K562 (cell line): Measurements from ENCODE around the gene UQCR11. TPM values are rescaled to one million over a fixed set of nuclear protein-coding genes. Genes with fewer than 3 reads are reported as not detected.

Source experiments
- BRF1 ChIP-seq: IDR thresholded peaks from 3 replicates; pipeline ENCODE4 v1.6.1; 2011; ENCODE audit warnings: borderline replicate concordance, mild to moderate bottlenecking; ENCODE audit not compliant: insufficient read length; ENCODE audit errors: extremely low read depth
- ETS1 ChIP-seq: conservative IDR thresholded peaks from 2 replicates; pipeline ENCODE4 v1.6.1; 2011; ENCODE audit warnings: low read depth, mild to moderate bottlenecking, low read length; ENCODE audit not compliant: control insufficient read depth
- ETV6 ChIP-seq, 3 experiments: fragments of 150-350 bp in 1 of 3; sonication (generic) in 1 of 3; formaldehyde crosslinking in 1 of 3; IDR thresholded peaks; 2 replicates each; pipeline versions ENCODE4 v1.6.1 to v1.8.0; 2014 to 2022; ENCODE audit warnings: borderline replicate concordance in 2 of 3, low read depth in 2 of 3, antibody characterized with exemption in 1 of 3, low read length in 1 of 3, mild to moderate bottlenecking in 1 of 3, missing genetic modification reagents in 1 of 3
- IRF9 ChIP-seq: fragments of 450-650 bp; IDR thresholded peaks from 2 replicates; pipeline ENCODE4 v1.6.1; 2016; ENCODE audit warnings: missing biosample characterization, missing genetic modification characterization
- MIER1 ChIP-seq: fragments of 450-650 bp; IDR thresholded peaks from 2 replicates; pipeline ENCODE4 v1.6.1; 2016; ENCODE audit warnings: antibody characterized with exemption, mild to moderate bottlenecking, low read depth
- RBM22 ChIP-seq: fragments of 200-400 bp; formaldehyde crosslinking; IDR thresholded peaks from 2 replicates; pipeline ENCODE4 v1.6.1; 2018; ENCODE audit warnings: low read length, low read depth; ENCODE audit not compliant: poor library complexity, severe bottlenecking
- ZNF282 ChIP-seq: sonication (generic); formaldehyde crosslinking; IDR thresholded peaks from 2 replicates; pipeline ENCODE4 v1.8.1; 2023; ENCODE audit warnings: missing genetic modification reagents
- ZNF324 ChIP-seq: fragments of 250-450 bp; sonication (Bioruptor Pico); IDR thresholded peaks from 2 replicates; pipeline ENCODE4 v1.4.0; 2020; ENCODE audit warnings: mild to moderate bottlenecking
- ZNF830 ChIP-seq: fragments of 250-450 bp; sonication (Bioruptor Pico); IDR thresholded peaks from 2 replicates; pipeline ENCODE4 v1.5.0; 2021; ENCODE audit warnings: mild to moderate bottlenecking
- polyA plus RNA-seq, 8 experiments: library from polyadenylated mRNA; depleted of rRNA in 4 of 8; stranded (reverse) in 5 of 8; unstranded in 3 of 8; fragments of >200 nt; fragmentation: Nextera tagmentation in 2 of 8; fragmentation: Illumina TruSeq in 1 of 8; extraction: Ambion mirVana in 2 of 8; extraction: Trizol in 1 of 8; gene quantifications; 2 replicates each; pipeline versions ENCODE4 v1.2.1 to v1.2.3, GENCODE V29; 2011 to 2014; ENCODE audit warnings: inconsistent platforms in 1 of 8, missing spikeins in 1 of 8
- total RNA-seq, 7 experiments: library from RNA; depleted of rRNA in 6 of 7; stranded (reverse); fragments of >200 nt in 6 of 7; fragmentation: Illumina TruSeq in 2 of 7; extraction: Trizol in 2 of 7; gene quantifications; 2 replicates each; pipeline versions ENCODE4 v1.2.1 to v1.2.3, GENCODE V29; 2011 to 2021; ENCODE audit warnings: low replicate concordance in 1 of 7
- TF ChIP-seq, protein P1 (sequence below): IDR thresholded peaks from 3 replicates; pipeline ENCODE4 v1.6.1; 2011; ENCODE audit warnings: borderline replicate concordance, mild to moderate bottlenecking, moderate library complexity; ENCODE audit not compliant: insufficient read length; ENCODE audit errors: extremely low read depth
- TF ChIP-seq, protein P2 (sequence below), 3 experiments: fragments of 200-800 bp in 1 of 3; sonication (Bioruptor generic) in 1 of 3; sonication (generic) in 1 of 3; formaldehyde crosslinking in 1 of 3; IDR thresholded peaks; 2 replicates each; pipeline versions ENCODE4 v1.6.1 to v1.8.0; 2016 to 2022; ENCODE audit warnings: mild to moderate bottlenecking in 2 of 3, missing compliant biosample characterization in 2 of 3, missing genetic modification characterization in 2 of 3, missing genetic modification reagents in 1 of 3
- TF ChIP-seq, protein P3 (sequence below): sonication (generic); formaldehyde crosslinking; IDR thresholded peaks from 2 replicates; pipeline ENCODE4 v1.8.0; 2022; ENCODE audit warnings: mild to moderate bottlenecking, missing genetic modification reagents

The UQCR11 gene
- total and polyA plus RNA-seq, 9 of the 15 experiments (the other 6 are each of a cell fraction or from before 2014, with no cell fraction given) = 57.6 to 394 (median 259) TPM

- TF ChIP-seq, protein P1, sequence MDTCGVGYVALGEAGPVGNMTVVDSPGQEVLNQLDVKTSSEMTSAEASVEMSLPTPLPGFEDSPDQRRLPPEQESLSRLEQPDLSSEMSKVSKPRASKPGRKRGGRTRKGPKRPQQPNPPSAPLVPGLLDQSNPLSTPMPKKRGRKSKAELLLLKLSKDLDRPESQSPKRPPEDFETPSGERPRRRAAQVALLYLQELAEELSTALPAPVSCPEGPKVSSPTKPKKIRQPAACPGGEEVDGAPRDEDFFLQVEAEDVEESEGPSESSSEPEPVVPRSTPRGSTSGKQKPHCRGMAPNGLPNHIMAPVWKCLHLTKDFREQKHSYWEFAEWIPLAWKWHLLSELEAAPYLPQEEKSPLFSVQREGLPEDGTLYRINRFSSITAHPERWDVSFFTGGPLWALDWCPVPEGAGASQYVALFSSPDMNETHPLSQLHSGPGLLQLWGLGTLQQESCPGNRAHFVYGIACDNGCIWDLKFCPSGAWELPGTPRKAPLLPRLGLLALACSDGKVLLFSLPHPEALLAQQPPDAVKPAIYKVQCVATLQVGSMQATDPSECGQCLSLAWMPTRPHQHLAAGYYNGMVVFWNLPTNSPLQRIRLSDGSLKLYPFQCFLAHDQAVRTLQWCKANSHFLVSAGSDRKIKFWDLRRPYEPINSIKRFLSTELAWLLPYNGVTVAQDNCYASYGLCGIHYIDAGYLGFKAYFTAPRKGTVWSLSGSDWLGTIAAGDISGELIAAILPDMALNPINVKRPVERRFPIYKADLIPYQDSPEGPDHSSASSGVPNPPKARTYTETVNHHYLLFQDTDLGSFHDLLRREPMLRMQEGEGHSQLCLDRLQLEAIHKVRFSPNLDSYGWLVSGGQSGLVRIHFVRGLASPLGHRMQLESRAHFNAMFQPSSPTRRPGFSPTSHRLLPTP = no peak
- TF ChIP-seq ETS1 (0 out of 2 replicates have a peak, but pooled peaks have one; percentile 9), ZNF324 (CRISPR knock-in tag) (no peak), MIER1 (no peak), ZNF282 (CRISPR knock-in tag) (no peak), ETV6 (IDR thresholded peaks at IDR 0.05; ENCODE audit: borderline replicate concordance in 1 of 2, low read depth in 2 of 2, low read length in 1 of 2) (no peak), ETV6 (CRISPR knock-in tag; IDR thresholded peaks at IDR 0.05; ENCODE audit: borderline replicate concordance) (no peak), IRF9 (tag) (no peak), BRF1 (no peak), ZNF830 (CRISPR knock-in tag) (no peak), RBM22 (no peak)
- TF ChIP-seq, protein P2, sequence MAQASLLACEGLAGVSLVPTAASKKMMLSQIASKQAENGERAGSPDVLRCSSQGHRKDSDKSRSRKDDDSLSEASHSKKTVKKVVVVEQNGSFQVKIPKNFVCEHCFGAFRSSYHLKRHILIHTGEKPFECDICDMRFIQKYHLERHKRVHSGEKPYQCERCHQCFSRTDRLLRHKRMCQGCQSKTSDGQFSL (CRISPR knock-in tag; IDR thresholded peaks at IDR 0.05) = peak; percentile 68; the same call in 1 of the 2 replicates
- TF ChIP-seq, protein P2 (tag; IDR thresholded peaks at IDR 0.05) = peak in 1 of 2 experiments; percentile 94; a peak in 2 of 4 replicates
- TF ChIP-seq, protein P3, sequence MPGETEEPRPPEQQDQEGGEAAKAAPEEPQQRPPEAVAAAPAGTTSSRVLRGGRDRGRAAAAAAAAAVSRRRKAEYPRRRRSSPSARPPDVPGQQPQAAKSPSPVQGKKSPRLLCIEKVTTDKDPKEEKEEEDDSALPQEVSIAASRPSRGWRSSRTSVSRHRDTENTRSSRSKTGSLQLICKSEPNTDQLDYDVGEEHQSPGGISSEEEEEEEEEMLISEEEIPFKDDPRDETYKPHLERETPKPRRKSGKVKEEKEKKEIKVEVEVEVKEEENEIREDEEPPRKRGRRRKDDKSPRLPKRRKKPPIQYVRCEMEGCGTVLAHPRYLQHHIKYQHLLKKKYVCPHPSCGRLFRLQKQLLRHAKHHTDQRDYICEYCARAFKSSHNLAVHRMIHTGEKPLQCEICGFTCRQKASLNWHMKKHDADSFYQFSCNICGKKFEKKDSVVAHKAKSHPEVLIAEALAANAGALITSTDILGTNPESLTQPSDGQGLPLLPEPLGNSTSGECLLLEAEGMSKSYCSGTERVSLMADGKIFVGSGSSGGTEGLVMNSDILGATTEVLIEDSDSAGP (CRISPR knock-in tag) = no peak
These were observed at the start of gene UQCR11 (continued) for GRCh38 chr19:1605236-1606137.
